Fibroblast of skin of right biceps (primary cell): ENCODE measurements around the gene POU6F2.

ENCODE experiments used
- DNase-seq: peaks from one replicate; pipeline ENCODE4 v3.0.0-alpha.2; 2013

Gene POU6F2

GRCh38 chr7:39195967-39196366 is 218.3 kb downstream of the POU6F2 start:
- no peak for DNase-seq

- peak; percentile 43 for DNase-seq
These were observed 220.1 kb downstream of the POU6F2 start for GRCh38 chr7:39197831-39198230.

- DNase-seq = no peak
These were observed 220.8 kb downstream of the POU6F2 start for GRCh38 chr7:39198556-39198955.

- DNase-seq = no peak
These were observed 221.3 kb downstream of the POU6F2 start for GRCh38 chr7:39199006-39199405.

GRCh38 chr7:39199951-39200350 is 222.2 kb downstream of the POU6F2 start:
- no peak for DNase-seq

- DNase-seq = no peak
These were observed 224.3 kb downstream of the POU6F2 start for GRCh38 chr7:39202041-39202440.

GRCh38 chr7:39210362-39210761 is 232.7 kb downstream of the POU6F2 start:
- DNase-seq = no peak

- peak; percentile 70 for DNase-seq
These were observed 233.9 kb downstream of the POU6F2 start for GRCh38 chr7:39211581-39211980.

- peak; percentile 40 for DNase-seq
These were observed 235.2 kb downstream of the POU6F2 start for GRCh38 chr7:39212876-39213275.

GRCh38 chr7:39217783-39218182 is 240.1 kb downstream of the POU6F2 start:
- peak; percentile 32 for DNase-seq

GRCh38 chr7:39219869-39220268 is 242.2 kb downstream of the POU6F2 start:
- no peak for DNase-seq

GRCh38 chr7:39221901-39222300 is 244.2 kb downstream of the POU6F2 start:
- DNase-seq = peak; percentile 65

- peak; percentile 94 for DNase-seq
These were observed 251.2 kb downstream of the POU6F2 start for GRCh38 chr7:39228946-39229345.

- DNase-seq = no peak
These were observed 256.3 kb downstream of the POU6F2 start for GRCh38 chr7:39233851-39234529.

GRCh38 chr7:39238234-39238869 is 260.6 kb downstream of the POU6F2 start:
- DNase-seq = no peak

- no peak for DNase-seq
These were observed 263.2 kb downstream of the POU6F2 start for GRCh38 chr7:39240864-39241263.

GRCh38 chr7:39247576-39247975 is 269.9 kb downstream of the POU6F2 start:
- DNase-seq = no peak

GRCh38 chr7:39248041-39248691 is 270.5 kb downstream of the POU6F2 start:
- peak; percentile 71 for DNase-seq

GRCh38 chr7:39248692-39249090 is 271.0 kb downstream of the POU6F2 start:
- DNase-seq = peak; percentile 19

- no peak for DNase-seq
These were observed 272.0 kb downstream of the POU6F2 start for GRCh38 chr7:39249635-39250152.

GRCh38 chr7:39252916-39253315 is 275.2 kb downstream of the POU6F2 start:
- DNase-seq = peak; percentile 96

- DNase-seq = no peak
These were observed 281.8 kb downstream of the POU6F2 start for GRCh38 chr7:39259391-39260003.

- peak; percentile 17 for DNase-seq
These were observed 282.7 kb downstream of the POU6F2 start for GRCh38 chr7:39260279-39260844.
